ENCODE data around the gene FAM32A.

GRCh38 chr19:16206046-16206605 is 20.9 kb downstream of the FAM32A start:
- TF ChIP-seq CTCF (IDR thresholded peaks at IDR 0.05) (no peak), POLR2A (IDR thresholded peaks at IDR 0.05) (no peak)

All from testis (tissue), 2 donors.